HepG2 (cell line): Measurements from ENCODE around the gene ZMYM4. TPM values are rescaled to one million over a fixed set of nuclear protein-coding genes. Genes with fewer than 3 reads are reported as not detected.
A peak's percentile ranks its signal among the peaks of the same experiment; 100 is the strongest.

Experiments
- DNMT1 ChIP-seq: sonication (generic); formaldehyde crosslinking; IDR thresholded peaks from 2 replicates; pipeline ENCODE4 v1.5.1; 2020; ENCODE audit warnings: mild to moderate bottlenecking, missing genetic modification reagents
- FOSL2 ChIP-seq: sonication (generic); formaldehyde crosslinking; IDR thresholded peaks from 2 replicates; pipeline ENCODE4 v1.4.0; 2020; ENCODE audit warnings: missing genetic modification reagents
- ZNF510 ChIP-seq: sonication (generic); formaldehyde crosslinking; IDR thresholded peaks from 2 replicates; pipeline ENCODE4 v1.4.0; 2020; ENCODE audit warnings: low read depth, mild to moderate bottlenecking, missing genetic modification reagents
- polyA plus RNA-seq, 8 experiments: library from polyadenylated mRNA; depleted of rRNA in 3 of 8; stranded (reverse) in 7 of 8; unstranded in 1 of 8; fragments of >200 nt; fragmentation: Illumina TruSeq in 4 of 8; extraction: Trizol in 4 of 8; gene quantifications; 2 replicates each; pipeline versions ENCODE4 v1.2.1 to v1.2.3, GENCODE V29; 2011 to 2016; ENCODE audit warnings: low read depth in 4 of 8, missing spikeins in 1 of 8, mixed read lengths in 1 of 8; ENCODE audit not compliant: insufficient read depth in 1 of 8
- total RNA-seq, 5 experiments: library from RNA; depleted of rRNA; stranded (reverse); fragments of >200 nt; fragmentation: Illumina TruSeq; extraction: Trizol; gene quantifications; 2 replicates each; pipeline ENCODE4 v1.2.3, GENCODE V29; 2016; ENCODE audit warnings: low read depth in 1 of 5
- TF ChIP-seq, protein P1 (sequence below): sonication (generic); formaldehyde crosslinking; IDR thresholded peaks from 2 replicates; pipeline ENCODE4 v1.4.0; 2020; ENCODE audit warnings: missing genetic modification reagents, borderline replicate concordance
- TF ChIP-seq, protein P2 (sequence below): sonication (generic); formaldehyde crosslinking; IDR thresholded peaks from 2 replicates; pipeline ENCODE4 v1.8.0; 2022; ENCODE audit warnings: mild to moderate bottlenecking, missing genetic modification reagents
- TF ChIP-seq, protein P3 (sequence below): sonication (generic); formaldehyde crosslinking; IDR thresholded peaks from 2 replicates; pipeline ENCODE4 v1.4.0; 2020; ENCODE audit warnings: missing genetic modification reagents, borderline replicate concordance

ZMYM4 gene
- total and polyA plus RNA-seq, 2 of the 13 experiments (the other 11 are each of a cell fraction or from before 2014, with no cell fraction given) = 13.9 to 37.6 TPM

DNA sequence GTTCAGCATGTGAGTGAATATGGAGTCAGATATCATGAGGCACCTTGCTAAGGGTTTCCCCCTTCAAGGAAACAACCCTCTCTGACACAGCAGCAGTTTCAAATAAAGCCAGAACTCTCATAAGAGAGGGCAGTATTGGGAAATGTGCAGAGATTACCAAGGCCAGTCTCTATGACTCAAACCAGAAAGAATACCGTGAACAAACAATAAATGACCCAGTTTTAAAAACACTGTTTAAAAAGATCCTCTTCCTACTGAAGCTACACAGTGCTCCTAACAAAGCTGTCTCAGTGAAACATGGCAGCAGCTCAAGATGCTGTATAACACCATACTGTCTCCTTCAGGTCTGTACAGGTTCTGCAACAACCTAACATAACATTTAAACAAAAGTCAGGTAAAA, 186.1 kb downstream of the ZMYM4 start (continued):
- TF ChIP-seq, protein P1, sequence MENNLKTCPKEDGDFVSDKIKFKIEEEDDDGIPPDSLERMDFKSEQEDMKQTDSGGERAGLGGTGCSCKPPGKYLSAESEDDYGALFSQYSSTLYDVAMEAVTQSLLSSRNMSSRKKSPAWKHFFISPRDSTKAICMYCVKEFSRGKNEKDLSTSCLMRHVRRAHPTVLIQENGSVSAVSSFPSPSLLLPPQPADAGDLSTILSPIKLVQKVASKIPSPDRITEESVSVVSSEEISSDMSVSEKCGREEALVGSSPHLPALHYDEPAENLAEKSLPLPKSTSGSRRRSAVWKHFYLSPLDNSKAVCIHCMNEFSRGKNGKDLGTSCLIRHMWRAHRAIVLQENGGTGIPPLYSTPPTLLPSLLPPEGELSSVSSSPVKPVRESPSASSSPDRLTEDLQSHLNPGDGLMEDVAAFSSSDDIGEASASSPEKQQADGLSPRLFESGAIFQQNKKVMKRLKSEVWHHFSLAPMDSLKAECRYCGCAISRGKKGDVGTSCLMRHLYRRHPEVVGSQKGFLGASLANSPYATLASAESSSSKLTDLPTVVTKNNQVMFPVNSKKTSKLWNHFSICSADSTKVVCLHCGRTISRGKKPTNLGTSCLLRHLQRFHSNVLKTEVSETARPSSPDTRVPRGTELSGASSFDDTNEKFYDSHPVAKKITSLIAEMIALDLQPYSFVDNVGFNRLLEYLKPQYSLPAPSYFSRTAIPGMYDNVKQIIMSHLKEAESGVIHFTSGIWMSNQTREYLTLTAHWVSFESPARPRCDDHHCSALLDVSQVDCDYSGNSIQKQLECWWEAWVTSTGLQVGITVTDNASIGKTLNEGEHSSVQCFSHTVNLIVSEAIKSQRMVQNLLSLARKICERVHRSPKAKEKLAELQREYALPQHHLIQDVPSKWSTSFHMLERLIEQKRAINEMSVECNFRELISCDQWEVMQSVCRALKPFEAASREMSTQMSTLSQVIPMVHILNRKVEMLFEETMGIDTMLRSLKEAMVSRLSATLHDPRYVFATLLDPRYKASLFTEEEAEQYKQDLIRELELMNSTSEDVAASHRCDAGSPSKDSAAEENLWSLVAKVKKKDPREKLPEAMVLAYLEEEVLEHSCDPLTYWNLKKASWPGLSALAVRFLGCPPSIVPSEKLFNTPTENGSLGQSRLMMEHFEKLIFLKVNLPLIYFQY = no peak
- TF ChIP-seq DNMT1 = no peak
- peak; percentile 27; the same call in 1 of the 2 replicates for TF ChIP-seq FOSL2 (CRISPR knock-in tag)
- TF ChIP-seq, protein P2, sequence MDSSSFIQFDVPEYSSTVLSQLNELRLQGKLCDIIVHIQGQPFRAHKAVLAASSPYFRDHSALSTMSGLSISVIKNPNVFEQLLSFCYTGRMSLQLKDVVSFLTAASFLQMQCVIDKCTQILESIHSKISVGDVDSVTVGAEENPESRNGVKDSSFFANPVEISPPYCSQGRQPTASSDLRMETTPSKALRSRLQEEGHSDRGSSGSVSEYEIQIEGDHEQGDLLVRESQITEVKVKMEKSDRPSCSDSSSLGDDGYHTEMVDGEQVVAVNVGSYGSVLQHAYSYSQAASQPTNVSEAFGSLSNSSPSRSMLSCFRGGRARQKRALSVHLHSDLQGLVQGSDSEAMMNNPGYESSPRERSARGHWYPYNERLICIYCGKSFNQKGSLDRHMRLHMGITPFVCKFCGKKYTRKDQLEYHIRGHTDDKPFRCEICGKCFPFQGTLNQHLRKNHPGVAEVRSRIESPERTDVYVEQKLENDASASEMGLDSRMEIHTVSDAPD (CRISPR knock-in tag) = no peak
- TF ChIP-seq, protein P3, sequence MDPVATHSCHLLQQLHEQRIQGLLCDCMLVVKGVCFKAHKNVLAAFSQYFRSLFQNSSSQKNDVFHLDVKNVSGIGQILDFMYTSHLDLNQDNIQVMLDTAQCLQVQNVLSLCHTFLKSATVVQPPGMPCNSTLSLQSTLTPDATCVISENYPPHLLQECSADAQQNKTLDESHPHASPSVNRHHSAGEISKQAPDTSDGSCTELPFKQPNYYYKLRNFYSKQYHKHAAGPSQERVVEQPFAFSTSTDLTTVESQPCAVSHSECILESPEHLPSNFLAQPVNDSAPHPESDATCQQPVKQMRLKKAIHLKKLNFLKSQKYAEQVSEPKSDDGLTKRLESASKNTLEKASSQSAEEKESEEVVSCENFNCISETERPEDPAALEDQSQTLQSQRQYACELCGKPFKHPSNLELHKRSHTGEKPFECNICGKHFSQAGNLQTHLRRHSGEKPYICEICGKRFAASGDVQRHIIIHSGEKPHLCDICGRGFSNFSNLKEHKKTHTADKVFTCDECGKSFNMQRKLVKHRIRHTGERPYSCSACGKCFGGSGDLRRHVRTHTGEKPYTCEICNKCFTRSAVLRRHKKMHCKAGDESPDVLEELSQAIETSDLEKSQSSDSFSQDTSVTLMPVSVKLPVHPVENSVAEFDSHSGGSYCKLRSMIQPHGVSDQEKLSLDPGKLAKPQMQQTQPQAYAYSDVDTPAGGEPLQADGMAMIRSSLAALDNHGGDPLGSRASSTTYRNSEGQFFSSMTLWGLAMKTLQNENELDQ (CRISPR knock-in tag) = no peak
- no peak for TF ChIP-seq ZNF510 (CRISPR knock-in tag)
